Measurements from ENCODE around the gene VRK3. TPM values are rescaled to one million over a fixed set of nuclear protein-coding genes. Genes with fewer than 3 reads are reported as not detected.
"Not testable (repeated sequence)": the region's sequence is repeated elsewhere in the genome, so short reads cannot be mapped to it uniquely, and the experiment has no call there.

VRK3 gene
- total and polyA plus RNA-seq, 2 donors (not counting 1 experiment from before 2014, with no cell fraction given), result 26.9 to 40.6 TPM

DNA sequence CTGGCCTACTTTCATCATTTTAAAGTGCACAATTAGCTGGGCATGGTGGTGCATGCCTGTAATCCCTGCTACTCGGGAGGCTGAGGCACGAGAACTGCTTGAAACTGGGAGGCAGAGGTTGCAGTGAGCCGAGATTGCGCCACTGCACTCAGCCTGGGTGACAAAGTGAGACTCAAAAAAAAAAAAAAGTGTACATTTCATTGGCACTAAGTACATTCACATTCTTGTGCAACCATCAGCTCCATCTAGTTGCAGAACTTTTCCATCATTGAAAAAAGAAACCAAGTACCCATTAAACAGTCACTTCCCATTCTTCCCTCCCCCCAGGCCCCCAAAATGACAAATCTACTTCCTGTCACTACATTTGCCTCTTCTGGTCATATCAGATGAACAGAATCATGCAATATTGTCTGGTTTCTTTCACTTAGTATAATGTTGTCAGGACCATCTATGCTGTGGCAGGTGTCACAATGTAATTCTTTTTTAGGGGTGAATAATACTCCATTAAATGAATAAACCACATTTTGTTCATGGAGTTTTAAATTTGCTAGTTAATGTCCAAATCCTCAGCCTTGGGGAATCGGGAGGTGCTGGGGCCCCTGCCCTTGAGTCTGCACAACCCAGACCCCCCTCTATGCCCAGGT lies 56.8 kb downstream of the VRK3 start:
- Histone ChIP-seq H3K4me2 (ENCODE audit: extremely low read depth, insufficient read depth, low read length) (no peak overlapping the region), H3K36me3 (ENCODE audit: control insufficient read depth, insufficient read depth, low read length) (no peaks in the 10 kb centered on the region), H3K4me1 (ENCODE audit: control insufficient read depth, extremely low read depth, insufficient read depth, low read length) (no peaks in the 10 kb centered on the region), H3K4me3 (replicated peaks in 1 of 4; ENCODE audit: control extremely low read depth in 1 of 4, insufficient read depth in 1 of 4, low read depth in 3 of 4, low read length in 4 of 4) (no peak overlapping the region), H3K27me3 (ENCODE audit: control insufficient read depth, insufficient read depth, low read length) (no peaks in the 10 kb centered on the region), H3K9ac (ENCODE audit: insufficient read depth, low read length) (no peak overlapping the region), H3K9me3 (ENCODE audit: control insufficient read depth, insufficient read depth, low read depth, low read length) (no peaks in the 10 kb centered on the region), H4K20me1 (ENCODE audit: control insufficient read depth, extremely low read depth, insufficient read depth, low read length) (no peaks in the 10 kb centered on the region), H2AFZ (ENCODE audit: low read length) (no peak overlapping the region), H3K79me2 (ENCODE audit: control insufficient read depth, insufficient read depth, low read length) (no peaks in the 10 kb centered on the region), H3K27ac (ENCODE audit: insufficient read depth, low read length) (no peak overlapping the region)
- no peak for DNase-seq (ENCODE audit: low read depth in 2 of 2)
- TF ChIP-seq, protein P1, sequence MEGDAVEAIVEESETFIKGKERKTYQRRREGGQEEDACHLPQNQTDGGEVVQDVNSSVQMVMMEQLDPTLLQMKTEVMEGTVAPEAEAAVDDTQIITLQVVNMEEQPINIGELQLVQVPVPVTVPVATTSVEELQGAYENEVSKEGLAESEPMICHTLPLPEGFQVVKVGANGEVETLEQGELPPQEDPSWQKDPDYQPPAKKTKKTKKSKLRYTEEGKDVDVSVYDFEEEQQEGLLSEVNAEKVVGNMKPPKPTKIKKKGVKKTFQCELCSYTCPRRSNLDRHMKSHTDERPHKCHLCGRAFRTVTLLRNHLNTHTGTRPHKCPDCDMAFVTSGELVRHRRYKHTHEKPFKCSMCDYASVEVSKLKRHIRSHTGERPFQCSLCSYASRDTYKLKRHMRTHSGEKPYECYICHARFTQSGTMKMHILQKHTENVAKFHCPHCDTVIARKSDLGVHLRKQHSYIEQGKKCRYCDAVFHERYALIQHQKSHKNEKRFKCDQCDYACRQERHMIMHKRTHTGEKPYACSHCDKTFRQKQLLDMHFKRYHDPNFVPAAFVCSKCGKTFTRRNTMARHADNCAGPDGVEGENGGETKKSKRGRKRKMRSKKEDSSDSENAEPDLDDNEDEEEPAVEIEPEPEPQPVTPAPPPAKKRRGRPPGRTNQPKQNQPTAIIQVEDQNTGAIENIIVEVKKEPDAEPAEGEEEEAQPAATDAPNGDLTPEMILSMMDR (conservative IDR thresholded peaks at IDR 0.05 in 1 of 2, IDR thresholded peaks at IDR 0.05 in 1 of 2; ENCODE audit: low read depth in 1 of 2, low read length in 2 of 2), result no peak

- not testable (repeated sequence) for H4K20me1 ChIP-seq (ENCODE audit: control insufficient read depth, extremely low read depth, insufficient read depth, low read length); H3K36me3 ChIP-seq (ENCODE audit: control insufficient read depth, insufficient read depth, low read length); H3K27ac ChIP-seq (ENCODE audit: insufficient read depth, low read length); H3K79me2 ChIP-seq (ENCODE audit: control insufficient read depth, insufficient read depth, low read length); H3K4me3 ChIP-seq (replicated peaks in 1 of 4; ENCODE audit: control extremely low read depth in 1 of 4, insufficient read depth in 1 of 4, low read depth in 3 of 4, low read length in 4 of 4); H3K9me3 ChIP-seq (ENCODE audit: control insufficient read depth, insufficient read depth, low read depth, low read length); H2AFZ ChIP-seq (ENCODE audit: low read length); H3K27me3 ChIP-seq (ENCODE audit: control insufficient read depth, insufficient read depth, low read length); H3K9ac ChIP-seq (ENCODE audit: insufficient read depth, low read length); H3K4me1 ChIP-seq (ENCODE audit: control insufficient read depth, extremely low read depth, insufficient read depth, low read length); DNase-seq (ENCODE audit: low read depth in 2 of 2); H3K4me2 ChIP-seq (ENCODE audit: extremely low read depth, insufficient read depth, low read length)
Observed at GRCh38 chr19:49960980-49961379, 64.2 kb downstream of the VRK3 start, which contains the start of gene SIGLEC11. Gene SIGLEC11 (minus strand): TSS chr19:49961172. CDS start chr19:49961081, 91 bp downstream.

- H4K20me1 ChIP-seq (ENCODE audit: control insufficient read depth, extremely low read depth, insufficient read depth, low read length); H3K9ac ChIP-seq (ENCODE audit: insufficient read depth, low read length); H3K79me2 ChIP-seq (ENCODE audit: control insufficient read depth, insufficient read depth, low read length); H3K4me3 ChIP-seq (replicated peaks in 1 of 4; ENCODE audit: control extremely low read depth in 1 of 4, insufficient read depth in 1 of 4, low read depth in 3 of 4, low read length in 4 of 4); H2AFZ ChIP-seq (ENCODE audit: low read length); H3K9me3 ChIP-seq (ENCODE audit: control insufficient read depth, insufficient read depth, low read depth, low read length); H3K36me3 ChIP-seq (ENCODE audit: control insufficient read depth, insufficient read depth, low read length); H3K4me1 ChIP-seq (ENCODE audit: control insufficient read depth, extremely low read depth, insufficient read depth, low read length); H3K27me3 ChIP-seq (ENCODE audit: control insufficient read depth, insufficient read depth, low read length); H3K27ac ChIP-seq (ENCODE audit: insufficient read depth, low read length); DNase-seq (ENCODE audit: low read depth in 2 of 2); H3K4me2 ChIP-seq (ENCODE audit: extremely low read depth, insufficient read depth, low read length): not testable (repeated sequence)
Observed at GRCh38 chr19:49959892-49960291, 65.3 kb downstream of the VRK3 start.

- H3K4me2 ChIP-seq (ENCODE audit: extremely low read depth, insufficient read depth, low read length); H3K4me3 ChIP-seq (replicated peaks in 1 of 4; ENCODE audit: control extremely low read depth in 1 of 4, insufficient read depth in 1 of 4, low read depth in 3 of 4, low read length in 4 of 4); H2AFZ ChIP-seq (ENCODE audit: low read length); H3K27me3 ChIP-seq (ENCODE audit: control insufficient read depth, insufficient read depth, low read length); H3K27ac ChIP-seq (ENCODE audit: insufficient read depth, low read length); H3K79me2 ChIP-seq (ENCODE audit: control insufficient read depth, insufficient read depth, low read length); H3K9ac ChIP-seq (ENCODE audit: insufficient read depth, low read length); H4K20me1 ChIP-seq (ENCODE audit: control insufficient read depth, extremely low read depth, insufficient read depth, low read length); H3K9me3 ChIP-seq (ENCODE audit: control insufficient read depth, insufficient read depth, low read depth, low read length); H3K36me3 ChIP-seq (ENCODE audit: control insufficient read depth, insufficient read depth, low read length); DNase-seq (ENCODE audit: low read depth in 2 of 2); H3K4me1 ChIP-seq (ENCODE audit: control insufficient read depth, extremely low read depth, insufficient read depth, low read length): not testable (repeated sequence)
Observed at GRCh38 chr19:49958596-49958995, 66.6 kb downstream of the VRK3 start.

- H3K4me3 ChIP-seq (replicated peaks in 1 of 4; ENCODE audit: control extremely low read depth in 1 of 4, insufficient read depth in 1 of 4, low read depth in 3 of 4, low read length in 4 of 4); H2AFZ ChIP-seq (ENCODE audit: low read length); H3K36me3 ChIP-seq (ENCODE audit: control insufficient read depth, insufficient read depth, low read length); H3K27ac ChIP-seq (ENCODE audit: insufficient read depth, low read length); H3K4me2 ChIP-seq (ENCODE audit: extremely low read depth, insufficient read depth, low read length); H3K9me3 ChIP-seq (ENCODE audit: control insufficient read depth, insufficient read depth, low read depth, low read length); H4K20me1 ChIP-seq (ENCODE audit: control insufficient read depth, extremely low read depth, insufficient read depth, low read length); H3K27me3 ChIP-seq (ENCODE audit: control insufficient read depth, insufficient read depth, low read length); H3K79me2 ChIP-seq (ENCODE audit: control insufficient read depth, insufficient read depth, low read length); H3K9ac ChIP-seq (ENCODE audit: insufficient read depth, low read length); H3K4me1 ChIP-seq (ENCODE audit: control insufficient read depth, extremely low read depth, insufficient read depth, low read length); DNase-seq (ENCODE audit: low read depth in 2 of 2): not testable (repeated sequence)
Observed at GRCh38 chr19:49958144-49958543, 67.0 kb downstream of the VRK3 start.
